HCT116 (cell line): ENCODE data around the gene HDAC1. TPM values are rescaled to one million over a fixed set of nuclear protein-coding genes. Genes with fewer than 3 reads are reported as not detected.

Source experiments
- ATAC-seq: fragments of 200-7000 bp; cut with Tn5 transposase; 2 replicates; pipeline ENCODE4 v1.9.1; 2020; ENCODE audit warnings: mild to moderate bottlenecking, moderate library complexity
- BruUV-seq: library from RNA; stranded (reverse); fragments of 400-500 nt; replicated peaks from 2 replicates; lab custom pipeline; 2021; lab: Mats Ljungman, UMichigan
- CTCF ChIA-PET: fragments of 300-600 bp; sonication (Branson Sonifier 250); formaldehyde crosslinking; loops from one replicate; lab custom pipeline; 2021; ENCODE audit warnings: antibody characterized with exemption; lab: Charles Lee
- POLR2A ChIA-PET: fragments of 300-600, 350-600 bp; sonication (Branson Sonifier 250); formaldehyde crosslinking; loops from one replicate; lab custom pipeline; 2021; ENCODE audit warnings: antibody characterized with exemption; lab: Charles Lee
- RAD21 ChIA-PET, 2 experiments: fragments of 300-600 bp; sonication (Branson Sonifier 250); formaldehyde crosslinking; loops; one replicate each; lab custom pipeline; 2023; ENCODE audit warnings: low total read pairs in 2 of 2; ENCODE audit not compliant: uncharacterized antibody in 2 of 2, unreplicated experiment in 2 of 2, low non-redundant PET in 1 of 2; lab: Charles Lee
- DNase-seq: peaks from one replicate; pipeline ENCODE4 v3.0.0-alpha.2; 2010; ENCODE audit warnings: low read depth, low spot score
- H2AFZ ChIP-seq: fragments of 200-600 bp; shearing (Covaris generic), sonication (generic); 2 replicates; pipeline ENCODE4 v1.6.1; 2017; ENCODE audit warnings: low read depth, mixed run types, mixed read lengths, antibody characterized with exemption, low read length; ENCODE audit not compliant: poor library complexity, severe bottlenecking
- H3K27ac ChIP-seq: 2 replicates; pipeline ENCODE4 v1.5.1; 2012; ENCODE audit warnings: low read depth, low read length
- H3K27me3 ChIP-seq: fragments of 200-600 bp; sonication (generic); 2 replicates; pipeline ENCODE4 v1.6.1; 2016; ENCODE audit warnings: mixed run types, low read length, mixed read lengths; ENCODE audit not compliant: insufficient read depth
- H3K36me3 ChIP-seq, 2 experiments: fragments of 200-500 bp in 1 of 2; fragments of 200-600 bp in 1 of 2; sonication (Bioruptor generic) in 1 of 2; sonication (generic) in 1 of 2; 2 replicates each; pipeline versions ENCODE4 v1.5.1 to v1.6.1; 2014 to 2016; ENCODE audit warnings: low read length in 2 of 2, inconsistent platforms in 1 of 2, mixed read lengths in 1 of 2, mixed run types in 1 of 2; ENCODE audit not compliant: insufficient read depth in 2 of 2, control insufficient read depth in 1 of 2
- H3K4me1 ChIP-seq, 2 experiments: fragments of 200-600 bp in 1 of 2; sonication (generic) in 1 of 2; 2 replicates each; pipeline versions ENCODE4 v1.5.1 to v1.6.1; 2012 to 2017; ENCODE audit warnings: low read length in 2 of 2, inconsistent platforms in 1 of 2, mild to moderate bottlenecking in 1 of 2, mixed read lengths in 1 of 2, mixed run types in 1 of 2, moderate library complexity in 1 of 2; ENCODE audit not compliant: insufficient read depth in 2 of 2, control insufficient read depth in 1 of 2
- H3K4me2 ChIP-seq: fragments of 200-600 bp; sonication (generic); 2 replicates; pipeline ENCODE4 v1.6.1; 2017; ENCODE audit warnings: mixed run types, low read length, mixed read lengths
- H3K4me3 ChIP-seq, 2 experiments: fragments of 200-600 bp in 1 of 2; sonication (generic) in 1 of 2; replicated peaks in 1 of 2; 2 replicates each; pipeline ENCODE4 v1.5.1; 2011 to 2016; ENCODE audit warnings: low read length in 2 of 2, control low read depth in 1 of 2, low read depth in 1 of 2, mild to moderate bottlenecking in 1 of 2, mixed read lengths in 1 of 2, mixed run types in 1 of 2
- H3K79me2 ChIP-seq: fragments of 200-600 bp; sonication (generic); 2 replicates; pipeline ENCODE4 v1.6.1; 2017; ENCODE audit warnings: mild to moderate bottlenecking, mixed run types, low read length, moderate library complexity, mixed read lengths; ENCODE audit not compliant: insufficient read depth
- H3K9ac ChIP-seq: fragments of 200-600 bp; sonication (generic); 2 replicates; pipeline ENCODE4 v1.6.1; 2016; ENCODE audit warnings: low read length, mixed read lengths
- H3K9me2 ChIP-seq: fragments of 200-600 bp; sonication (generic), shearing (Covaris generic); 2 replicates; pipeline ENCODE4 v1.6.1; 2017; ENCODE audit warnings: mixed run types, mild to moderate bottlenecking, moderate library complexity; ENCODE audit not compliant: insufficient read depth
- H3K9me3 ChIP-seq, 2 experiments: fragments of 200-500 bp in 1 of 2; fragments of 200-600 bp in 1 of 2; sonication (Bioruptor generic) in 1 of 2; sonication (generic) in 1 of 2; 2 replicates each; pipeline ENCODE4 v1.6.1; 2014 to 2017; ENCODE audit warnings: low read length in 2 of 2, mixed read lengths in 2 of 2, inconsistent platforms in 1 of 2, low read depth in 1 of 2, mild to moderate bottlenecking in 1 of 2, mixed run types in 1 of 2, moderate library complexity in 1 of 2; ENCODE audit not compliant: control insufficient read depth in 1 of 2, insufficient read depth in 1 of 2
- H4K20me1 ChIP-seq: fragments of 200-600 bp; sonication (generic), shearing (Covaris generic); 2 replicates; pipeline ENCODE4 v1.6.1; 2017; ENCODE audit warnings: mixed run types, mild to moderate bottlenecking, moderate library complexity; ENCODE audit not compliant: insufficient read depth
- CBX3 ChIP-seq: IDR thresholded peaks from 2 replicates; pipeline ENCODE4 v1.6.1; 2012; ENCODE audit warnings: low read depth
- CEBPB ChIP-seq: IDR thresholded peaks from 2 replicates; pipeline ENCODE4 v1.6.1; 2012; ENCODE audit warnings: low read depth
- EGR1 ChIP-seq: IDR thresholded peaks from 2 replicates; pipeline ENCODE4 v1.6.1; 2012; ENCODE audit warnings: low read depth
- EZH2phosphoT487 ChIP-seq: fragments of 200-600 bp; IDR thresholded peaks from 2 replicates; pipeline ENCODE4 v1.6.1; 2018; ENCODE audit warnings: antibody characterized with exemption, borderline replicate concordance
- FOSL1 ChIP-seq: IDR thresholded peaks from 2 replicates; pipeline ENCODE4 v1.6.1; 2012; ENCODE audit warnings: low read depth
- MAX ChIP-seq: IDR thresholded peaks from 2 replicates; pipeline ENCODE4 v1.6.1; 2012
- POLR2A ChIP-seq: IDR thresholded peaks from 2 replicates; pipeline ENCODE4 v1.7.0; 2011; ENCODE audit warnings: borderline replicate concordance; ENCODE audit not compliant: insufficient read depth, insufficient read length; ENCODE audit errors: extremely low read depth
- POLR2AphosphoS5 ChIP-seq: IDR thresholded peaks from 2 replicates; pipeline ENCODE4 v1.6.1; 2011; ENCODE audit warnings: mild to moderate bottlenecking, low read depth, low read length, moderate library complexity
- RAD21 ChIP-seq: IDR thresholded peaks from 2 replicates; pipeline ENCODE4 v1.6.1; 2012; ENCODE audit warnings: low read depth, mild to moderate bottlenecking
- SIN3A ChIP-seq: IDR thresholded peaks from 2 replicates; pipeline ENCODE4 v1.6.1; 2012; ENCODE audit warnings: low read depth
- SRF ChIP-seq: IDR thresholded peaks from 2 replicates; pipeline ENCODE4 v1.6.1; 2012; ENCODE audit warnings: low read depth
- TCF7L2 ChIP-seq: IDR thresholded peaks from 2 replicates; pipeline ENCODE4 v1.7.0; 2011; ENCODE audit warnings: borderline replicate concordance, inconsistent platforms; ENCODE audit not compliant: insufficient read depth, insufficient read length; ENCODE audit errors: extremely low read depth
- ZFX ChIP-seq: fragments of 450-650 bp; IDR thresholded peaks from 2 replicates; pipeline ENCODE4 v1.6.1; 2017
- ZNF274 ChIP-seq: fragments of 200-500 bp; sonication (Bioruptor generic); IDR thresholded peaks from 2 replicates; pipeline ENCODE4 v1.6.1; 2014; ENCODE audit warnings: mild to moderate bottlenecking, low read depth, low read length, inconsistent platforms
- intact Hi-C: fragments of 100-400 bp; cut with micrococcal nuclease; formaldehyde crosslinking; loops from 2 replicates; pipeline ENCODE4 v1.10.0; 2022
- total RNA-seq: library from RNA; stranded (reverse); gene quantifications from one replicate; pipeline ENCODE4 v1.2.1, GENCODE V29; 2021; ENCODE audit not compliant: unreplicated experiment
- TF ChIP-seq, protein P1 (sequence below): IDR thresholded peaks from 2 replicates; pipeline ENCODE4 v1.6.1; 2012

Gene HDAC1
- total RNA-seq, 1 experiment from 2014 or later: 232 TPM

- no TSS peak for BruUV-seq
- DNase-seq (no peak), ATAC-seq (peak; percentile 27)
- ChIA-PET RAD21 (interaction anchor here in 1 of 2 experiments (1.3 kb wide), 1 partner anchor 93 kb away, joined by 4 read pairs; no protein-coding TSS in a partner anchor), CTCF (interaction anchor here (0.9 to 2.0 kb wide), 2 partner anchors 16 to 114 kb away, joined by 3 to 8 read pairs; no protein-coding TSS in a partner anchor), POLR2A (interaction anchor here (0.9 to 2.1 kb wide), 9 partner anchors 10 to 156 kb away, joined by 3 to 22 read pairs (median 5); partner anchors contain the start of genes HDAC1 and TXLNA)
- Histone ChIP-seq H3K9me2 (no peaks in the 10 kb centered on the region), H3K27me3 (no peaks in the 10 kb centered on the region), H2AFZ (no peak overlapping the region), H3K79me2 (peaks cover 24% of the 10 kb centered on the region), H3K4me2 (peak overlapping the region; percentile 93), H3K4me1 (peaks cover 22 to 62% of the 10 kb centered on the region in 2 experiments), H3K36me3 (peaks cover 6 to 28% of the 10 kb centered on the region in 2 experiments; a peak in 3 of 4 replicates), H4K20me1 (no peaks in the 10 kb centered on the region), H3K4me3 (peak overlapping the region; percentile 61 to 77), H3K9me3 (no peaks in the 10 kb centered on the region), H3K9ac (peak overlapping the region; percentile 78), H3K27ac (peak overlapping the region; percentile 70)
- intact Hi-C loops: no loop called here
- TF ChIP-seq EZH2phosphoT487 (no peak), FOSL1 (no peak), EGR1 (no peak), CBX3 (no peak), ZNF274 (no peak), MAX (no peak)
- TF ChIP-seq, protein P1, sequence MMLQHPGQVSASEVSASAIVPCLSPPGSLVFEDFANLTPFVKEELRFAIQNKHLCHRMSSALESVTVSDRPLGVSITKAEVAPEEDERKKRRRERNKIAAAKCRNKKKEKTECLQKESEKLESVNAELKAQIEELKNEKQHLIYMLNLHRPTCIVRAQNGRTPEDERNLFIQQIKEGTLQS: no peak
Measured at GRCh38 chr1:32335535-32335789, 43.6 kb downstream of the HDAC1 start.

DNA sequence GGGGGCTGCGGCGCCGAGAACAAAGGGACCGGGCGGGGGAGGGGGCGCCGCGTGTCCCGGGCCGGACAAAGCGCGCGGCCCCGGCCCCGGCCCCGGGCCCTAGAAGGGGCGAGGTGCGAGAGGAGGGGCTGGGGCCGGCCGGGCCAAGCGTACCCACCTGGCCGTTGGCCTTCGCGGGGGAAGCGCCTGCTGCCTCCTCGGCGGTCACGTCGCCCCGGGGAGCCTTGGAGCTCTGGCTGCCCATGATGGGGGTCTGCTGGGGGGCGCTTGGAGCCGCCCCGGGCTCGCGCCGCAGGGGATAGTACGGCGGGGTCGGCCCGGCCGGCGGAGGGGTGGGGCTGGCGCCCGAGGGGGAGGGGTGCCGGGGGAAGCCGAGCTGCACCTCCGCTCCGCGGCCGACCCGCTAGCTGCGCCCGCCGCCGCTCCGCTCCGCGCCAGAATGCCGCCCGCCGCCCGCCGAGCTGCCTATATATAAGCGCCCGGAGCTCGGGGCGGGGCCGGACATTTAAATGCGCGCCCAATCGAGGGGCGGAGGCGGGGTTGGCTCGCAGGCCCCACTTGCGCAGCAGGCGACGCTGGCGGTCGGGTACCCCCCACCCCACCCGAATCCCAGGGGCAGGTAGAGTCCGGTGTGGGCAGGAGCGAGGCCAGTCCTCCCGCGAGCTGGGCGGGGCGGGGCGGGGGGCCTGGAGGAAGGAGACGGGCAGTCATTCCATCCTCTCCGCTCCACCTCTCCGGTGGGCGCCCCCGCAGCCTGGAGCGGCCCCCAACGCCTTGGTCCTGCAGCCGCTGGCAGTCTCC lies 44.1 kb downstream of the HDAC1 start, which contains the start of gene MARCKSL1:
TSS of gene MARCKSL1 (minus strand) at position 444 of the 801 bp plus-strand sequence. CDS start at position 244, 200 bp downstream.
- intact Hi-C loops: no loop called here
- Histone ChIP-seq H3K9ac (peak within 1 kb of the TSS; percentile 78), H3K79me2 (peaks cover 24% of the 10 kb centered on the region), H3K36me3 (peaks cover 2 to 24% of the 10 kb centered on the region in 2 experiments; a peak in 3 of 4 replicates), H3K27ac (peak within 1 kb of the TSS; percentile 70), H3K4me1 (peaks cover 22 to 62% of the 10 kb centered on the region in 2 experiments), H3K9me2 (no peaks in the 10 kb centered on the region), H3K4me2 (peak within 1 kb of the TSS; percentile 93), H4K20me1 (no peaks in the 10 kb centered on the region), H3K27me3 (no peaks in the 10 kb centered on the region), H2AFZ (no peak within 1 kb of the TSS), H3K4me3 (peak within 1 kb of the TSS; percentile 61 to 77)
- RAD21 ChIA-PET: interaction anchor here in 1 of 2 experiments (0.7 to 1.3 kb wide), 3 partner anchors 94 to 120 kb away, joined by 4 read pairs; no protein-coding TSS in a partner anchor
- CTCF ChIA-PET: interaction anchor here (0.7 to 2.0 kb wide), 3 partner anchors 16 to 115 kb away, joined by 3 to 8 read pairs (median 3); no protein-coding TSS in a partner anchor
- BruUV-seq: no TSS peak
- POLR2A ChIA-PET: interaction anchor here (0.7 to 2.1 kb wide), 15 partner anchors 10 to 191 kb away, joined by 3 to 22 read pairs (median 4); partner anchors contain the start of genes BSDC1, HDAC1, IQCC and TXLNA
- ATAC-seq (peak; percentile 72), DNase-seq (peak; percentile 32)
- TF ChIP-seq, protein P1: no peak
- TF ChIP-seq CEBPB: no peak
- TF ChIP-seq ZFX: peak; percentile 59; the same call in 1 of the 2 replicates
- TF ChIP-seq SIN3A: peak; percentile 87
- TF ChIP-seq POLR2AphosphoS5: peak; percentile 99
- no peak for TF ChIP-seq SRF
- TF ChIP-seq MAX: peak; percentile 52; the same call in 1 of the 2 replicates
- TF ChIP-seq RAD21: no peak
- TF ChIP-seq POLR2A: peak; percentile 94
- TF ChIP-seq TCF7L2: peak; percentile 68
- TF ChIP-seq, all 23 proteins: peak for 6
- H3K9me3 ChIP-seq: no peaks in the 10 kb centered on the region
